GM19397 (cell line): ENCODE measurements around the gene CAPN10.
"Not testable (repeated sequence)": the region's sequence is repeated elsewhere in the genome, so short reads cannot be mapped to it uniquely, and the experiment has no call there.

Source experiments
- ATAC-seq: cut with Tn5 transposase; IDR thresholded peaks from one replicate; pipeline ENCODE4 v1.9.1; 2021; ENCODE audit warnings: mild to moderate bottlenecking, moderate library complexity; ENCODE audit not compliant: unreplicated experiment

Gene CAPN10

GRCh38 chr2:240601061-240601830 is 14.7 kb downstream of the CAPN10 start:
- ATAC-seq: no peak

GRCh38 chr2:240601831-240602160 is 15.3 kb downstream of the CAPN10 start:
- ATAC-seq: no peak

GRCh38 chr2:240602266-240603050 is 15.9 kb downstream of the CAPN10 start:
- ATAC-seq: no peak

GRCh38 chr2:240603081-240603835 is 16.7 kb downstream of the CAPN10 start:
- ATAC-seq: no peak

GRCh38 chr2:240603846-240604245 is 17.3 kb downstream of the CAPN10 start:
- ATAC-seq: no peak

- no peak for ATAC-seq
These were observed 17.9 kb downstream of the CAPN10 start for GRCh38 chr2:240604291-240604938.

- no peak for ATAC-seq
These were observed 18.6 kb downstream of the CAPN10 start for GRCh38 chr2:240604939-240605716.

- ATAC-seq: no peak
These were observed 19.6 kb downstream of the CAPN10 start for GRCh38 chr2:240605867-240606743.

GRCh38 chr2:240611601-240612210 is 25.2 kb downstream of the CAPN10 start:
- ATAC-seq: no peak

- no peak for ATAC-seq
These were observed 27.2 kb downstream of the CAPN10 start for GRCh38 chr2:240613781-240614180.

GRCh38 chr2:240614391-240614790 is 27.9 kb downstream of the CAPN10 start:
- ATAC-seq: no peak

GRCh38 chr2:240615396-240615795 is 28.9 kb downstream of the CAPN10 start:
- ATAC-seq: no peak

GRCh38 chr2:240615820-240616547 is 29.4 kb downstream of the CAPN10 start:
- ATAC-seq: no peak

GRCh38 chr2:240616860-240617666 is 30.5 kb downstream of the CAPN10 start:
- ATAC-seq: not testable (repeated sequence)

GRCh38 chr2:240618776-240619175 is 32.2 kb downstream of the CAPN10 start:
- no peak for ATAC-seq

GRCh38 chr2:240619506-240620148 is 33.1 kb downstream of the CAPN10 start:
- no peak for ATAC-seq

- no peak for ATAC-seq
These were observed 33.7 kb downstream of the CAPN10 start for GRCh38 chr2:240620149-240620731.
